GM19025 (cell line): Measurements from ENCODE around the gene WDR89.
"Not testable (repeated sequence)": the region's sequence is repeated elsewhere in the genome, so short reads cannot be mapped to it uniquely, and the experiment has no call there.

Experiments used
- ATAC-seq: cut with Tn5 transposase; IDR thresholded peaks from one replicate; pipeline ENCODE4 v1.9.1; 2021; ENCODE audit warnings: mild to moderate bottlenecking, low read depth, moderate library complexity; ENCODE audit not compliant: unreplicated experiment

WDR89 gene

GRCh38 chr14:63654936-63655335 lies 13.3 kb upstream of the WDR89 start:
- ATAC-seq, result no peak

- no peak for ATAC-seq
Measured at GRCh38 chr14:63654346-63654745, 12.7 kb upstream of the WDR89 start.

- no peak for ATAC-seq
Measured at GRCh38 chr14:63652406-63652805, 10.7 kb upstream of the WDR89 start.

GRCh38 chr14:63650256-63650952 lies 8.7 kb upstream of the WDR89 start:
- ATAC-seq, result peak; percentile 66

- ATAC-seq, result no peak
Measured at GRCh38 chr14:63647696-63648410, 6.2 kb upstream of the WDR89 start.

GRCh38 chr14:63644741-63645140 lies 3.1 kb upstream of the WDR89 start:
- ATAC-seq, result no peak

- no peak for ATAC-seq
Measured at GRCh38 chr14:63642656-63643382, 1.1 kb upstream of the WDR89 start.

- ATAC-seq, result peak; percentile 42
Measured at GRCh38 chr14:63642229-63642611, 549 bp upstream of the WDR89 start.

- ATAC-seq, result no peak
Measured at GRCh38 chr14:63638493-63638892, 3.2 kb downstream of the WDR89 start.

GRCh38 chr14:63636094-63636635 lies 5.5 kb downstream of the WDR89 start:
- ATAC-seq, result not testable (repeated sequence)

- no peak for ATAC-seq
Measured at GRCh38 chr14:63633801-63634200, 7.9 kb downstream of the WDR89 start.

GRCh38 chr14:63632932-63633514 lies 8.6 kb downstream of the WDR89 start:
- ATAC-seq, result no peak

GRCh38 chr14:63624701-63625100 lies 17.0 kb downstream of the WDR89 start:
- ATAC-seq, result no peak

- no peak for ATAC-seq
Measured at GRCh38 chr14:63624203-63624602, 17.5 kb downstream of the WDR89 start.

- ATAC-seq, result not testable (repeated sequence)
Measured at GRCh38 chr14:63621975-63622374, 19.7 kb downstream of the WDR89 start.

- ATAC-seq, result no peak
Measured at GRCh38 chr14:63616015-63616414, 25.7 kb downstream of the WDR89 start.

- ATAC-seq, result no peak
Measured at GRCh38 chr14:63614679-63615363, 26.9 kb downstream of the WDR89 start.

GRCh38 chr14:63611078-63611477 lies 30.6 kb downstream of the WDR89 start:
- ATAC-seq, result no peak

- no peak for ATAC-seq
Measured at GRCh38 chr14:63605041-63605532, 36.6 kb downstream of the WDR89 start.

- no peak for ATAC-seq
Measured at GRCh38 chr14:63604626-63605025, 37.0 kb downstream of the WDR89 start.
